Measurements from ENCODE around the gene PMAIP1. TPM values are rescaled to one million over a fixed set of nuclear protein-coding genes. Genes with fewer than 3 reads are reported as not detected.

Gene PMAIP1
- total and polyA plus RNA-seq, 10 donors: 2.7 to 10.1 (median 6.3) TPM

GRCh38 chr18:59865241-59865986, 34.4 kb upstream of the PMAIP1 start:
- Histone ChIP-seq H3K4me3 (no peak overlapping the region), H3K9me3 (peaks cover 0 to 9% (median 0%) of the 10 kb centered on the region in 8 donors), H3K4me1 (no peaks in the 10 kb centered on the region), H3K36me3 (no peaks in the 10 kb centered on the region), H3K27ac (no peak overlapping the region), H3K27me3 (replicated peaks in 1 of 7) (no peaks in the 10 kb centered on the region)
- DNase-seq: no peak
- intact Hi-C loops (cut with DNase I; ENCODE audit: low total_unique reads): no loop called here
- 56 to 78% (median 65%) methylated on average over 6 of the region's 6 CpGs for WGBS, 5 donors
- TF ChIP-seq CTCF (IDR thresholded peaks at IDR 0.05 in 8 of 11, conservative IDR thresholded peaks at IDR 0.05 in 3 of 11) (no peak), POLR2AphosphoS5 (IDR thresholded peaks at IDR 0.05) (no peak), POLR2A (IDR thresholded peaks at IDR 0.05) (no peak)

GRCh38 chr18:59866551-59867269, 33.1 kb upstream of the PMAIP1 start:
- no peaks in the 10 kb centered on the region for H3K4me1 ChIP-seq
- intact Hi-C loops (cut with DNase I; ENCODE audit: low total_unique reads): no loop called here
- 81 to 93% (median 92%) methylated on average over 2 of the region's 2 CpGs for WGBS, 5 donors
- DNase-seq: no peak
- no peak overlapping the region for H3K27ac ChIP-seq
- peaks cover 0 to 9% (median 0%) of the 10 kb centered on the region in 8 donors for H3K9me3 ChIP-seq
- no peak overlapping the region for H3K4me3 ChIP-seq
- H3K36me3 ChIP-seq: no peaks in the 10 kb centered on the region
- TF ChIP-seq CTCF (IDR thresholded peaks at IDR 0.05 in 8 of 11, conservative IDR thresholded peaks at IDR 0.05 in 3 of 11) (no peak), POLR2A (IDR thresholded peaks at IDR 0.05) (no peak), POLR2AphosphoS5 (IDR thresholded peaks at IDR 0.05) (no peak)
- no peaks in the 10 kb centered on the region for H3K27me3 ChIP-seq (replicated peaks in 1 of 7)

GRCh38 chr18:59867337-59868104, 32.3 kb upstream of the PMAIP1 start:
- H3K4me3 ChIP-seq: no peak overlapping the region

More at GRCh38 chr18:59867337-59868104, 32.3 kb upstream of the PMAIP1 start:
- Histone ChIP-seq H3K27ac (no peak overlapping the region), H3K4me1 (no peaks in the 10 kb centered on the region), H3K9me3 (peaks cover 0 to 3% (median 0%) of the 10 kb centered on the region in 8 donors), H3K27me3 (replicated peaks in 1 of 7) (no peaks in the 10 kb centered on the region), H3K36me3 (no peaks in the 10 kb centered on the region)
- TF ChIP-seq POLR2A (IDR thresholded peaks at IDR 0.05) (no peak), POLR2AphosphoS5 (IDR thresholded peaks at IDR 0.05) (no peak), CTCF (IDR thresholded peaks at IDR 0.05 in 8 of 11, conservative IDR thresholded peaks at IDR 0.05 in 3 of 11) (no peak)
- DNase-seq: no peak
- intact Hi-C loops (cut with DNase I; ENCODE audit: low total_unique reads): no loop called here
- WGBS, 5 donors: 75 to 86% (median 77%) methylated on average over 5 of the region's 5 CpGs

Measured in spleen (tissue), 11 donors.